ENCODE measurements around the gene GABRB2. TPM values are rescaled to one million over a fixed set of nuclear protein-coding genes. Genes with fewer than 3 reads are reported as not detected.

Gene GABRB2
- total RNA-seq, 1 donor from 2014 or later, result not detected

- TF ChIP-seq, protein P1, sequence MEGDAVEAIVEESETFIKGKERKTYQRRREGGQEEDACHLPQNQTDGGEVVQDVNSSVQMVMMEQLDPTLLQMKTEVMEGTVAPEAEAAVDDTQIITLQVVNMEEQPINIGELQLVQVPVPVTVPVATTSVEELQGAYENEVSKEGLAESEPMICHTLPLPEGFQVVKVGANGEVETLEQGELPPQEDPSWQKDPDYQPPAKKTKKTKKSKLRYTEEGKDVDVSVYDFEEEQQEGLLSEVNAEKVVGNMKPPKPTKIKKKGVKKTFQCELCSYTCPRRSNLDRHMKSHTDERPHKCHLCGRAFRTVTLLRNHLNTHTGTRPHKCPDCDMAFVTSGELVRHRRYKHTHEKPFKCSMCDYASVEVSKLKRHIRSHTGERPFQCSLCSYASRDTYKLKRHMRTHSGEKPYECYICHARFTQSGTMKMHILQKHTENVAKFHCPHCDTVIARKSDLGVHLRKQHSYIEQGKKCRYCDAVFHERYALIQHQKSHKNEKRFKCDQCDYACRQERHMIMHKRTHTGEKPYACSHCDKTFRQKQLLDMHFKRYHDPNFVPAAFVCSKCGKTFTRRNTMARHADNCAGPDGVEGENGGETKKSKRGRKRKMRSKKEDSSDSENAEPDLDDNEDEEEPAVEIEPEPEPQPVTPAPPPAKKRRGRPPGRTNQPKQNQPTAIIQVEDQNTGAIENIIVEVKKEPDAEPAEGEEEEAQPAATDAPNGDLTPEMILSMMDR (IDR thresholded peaks at IDR 0.05; ENCODE audit: insufficient read depth, low read length, severe bottlenecking), result no peak
- FAIRE-seq, result no peak
- Histone ChIP-seq H3K27me3 (ENCODE audit: control insufficient read depth, insufficient read depth, low read length) (no peaks in the 10 kb centered on the region), H3K36me3 (ENCODE audit: control insufficient read depth, insufficient read depth, low read length) (no peaks in the 10 kb centered on the region), H3K4me3 (ENCODE audit: low read depth, low read length) (no peak overlapping the region)
- no peak for DNase-seq (ENCODE audit: low read depth)
These were observed 262.1 kb downstream of the GABRB2 start for GRCh38 chr5:161284445-161284844.

- DNase-seq (ENCODE audit: low read depth) (no peak), FAIRE-seq (no peak)
- Histone ChIP-seq H3K27me3 (ENCODE audit: control insufficient read depth, insufficient read depth, low read length) (no peaks in the 10 kb centered on the region), H3K4me3 (ENCODE audit: low read depth, low read length) (no peak overlapping the region), H3K36me3 (ENCODE audit: control insufficient read depth, insufficient read depth, low read length) (no peaks in the 10 kb centered on the region)
- TF ChIP-seq, protein P1 (IDR thresholded peaks at IDR 0.05; ENCODE audit: insufficient read depth, low read length, severe bottlenecking), result no peak
These were observed 263.2 kb downstream of the GABRB2 start for GRCh38 chr5:161283296-161283695.

- Histone ChIP-seq H3K27me3 (ENCODE audit: control insufficient read depth, insufficient read depth, low read length) (no peaks in the 10 kb centered on the region), H3K4me3 (ENCODE audit: low read depth, low read length) (no peak overlapping the region), H3K36me3 (ENCODE audit: control insufficient read depth, insufficient read depth, low read length) (no peaks in the 10 kb centered on the region)
- TF ChIP-seq, protein P1 (IDR thresholded peaks at IDR 0.05; ENCODE audit: insufficient read depth, low read length, severe bottlenecking), result no peak
- DNase-seq (ENCODE audit: low read depth) (no peak), FAIRE-seq (no peak)
These were observed 267.5 kb downstream of the GABRB2 start for GRCh38 chr5:161278739-161279660.

- TF ChIP-seq, protein P1 (IDR thresholded peaks at IDR 0.05; ENCODE audit: insufficient read depth, low read length, severe bottlenecking), result no peak
- DNase-seq (ENCODE audit: low read depth) (no peak), FAIRE-seq (no peak)
- Histone ChIP-seq H3K27me3 (ENCODE audit: control insufficient read depth, insufficient read depth, low read length) (no peaks in the 10 kb centered on the region), H3K4me3 (ENCODE audit: low read depth, low read length) (no peak overlapping the region), H3K36me3 (ENCODE audit: control insufficient read depth, insufficient read depth, low read length) (no peaks in the 10 kb centered on the region)
These were observed 269.5 kb downstream of the GABRB2 start for GRCh38 chr5:161277011-161277410.

GRCh38 chr5:161274951-161275350, 271.6 kb downstream of the GABRB2 start:
- Histone ChIP-seq H3K27me3 (ENCODE audit: control insufficient read depth, insufficient read depth, low read length) (no peaks in the 10 kb centered on the region), H3K4me3 (ENCODE audit: low read depth, low read length) (no peak overlapping the region), H3K36me3 (ENCODE audit: control insufficient read depth, insufficient read depth, low read length) (no peaks in the 10 kb centered on the region)
- no peak for FAIRE-seq
- DNase-seq (ENCODE audit: low read depth), result peak; percentile 8
- TF ChIP-seq, protein P1 (IDR thresholded peaks at IDR 0.05; ENCODE audit: insufficient read depth, low read length, severe bottlenecking), result no peak

All from bronchial epithelial cell (primary cell).